D721Med (cell line): ENCODE data around the gene HDDC3.
"Not testable (repeated sequence)": the region's sequence is repeated elsewhere in the genome, so short reads cannot be mapped to it uniquely, and the experiment has no call there.

ENCODE experiments used
- DNase-seq: peaks from one replicate; pipeline ENCODE4 v3.0.0; 2011; ENCODE audit warnings: low spot score; ENCODE audit not compliant: insufficient read length
- FAIRE-seq: peaks from 2 replicates; lab custom pipeline; 2011; peaks lifted over from hg19 to GRCh38; lab: Jason Lieb, UNC
- CTCF ChIP-seq: IDR thresholded peaks from 2 replicates; pipeline ENCODE4 v1.5.1; 2012; ENCODE audit warnings: mild to moderate bottlenecking, control low read depth; ENCODE audit not compliant: insufficient read depth; ENCODE audit errors: missing control alignments

Gene HDDC3

GRCh38 chr15:90902040-90902839 is 30.1 kb downstream of the HDDC3 start:
- peak; percentile 58 for TF ChIP-seq CTCF
- FAIRE-seq (no peak), DNase-seq (peak; percentile 88)

- DNase-seq (no peak), FAIRE-seq (no peak)
- TF ChIP-seq CTCF: no peak
Measured at GRCh38 chr15:90901175-90902039, 30.9 kb downstream of the HDDC3 start.

- not testable (repeated sequence) for FAIRE-seq, DNase-seq
Measured at GRCh38 chr15:90897131-90897655, 35.2 kb downstream of the HDDC3 start.

- FAIRE-seq (peak; percentile 93), DNase-seq (peak; percentile 87)
- TF ChIP-seq CTCF: peak; percentile 38
Measured at GRCh38 chr15:90895571-90896117, 36.7 kb downstream of the HDDC3 start.

GRCh38 chr15:90893175-90894090 is 38.9 kb downstream of the HDDC3 start:
- FAIRE-seq (no peak), DNase-seq (no peak)
- peak; percentile 3 for TF ChIP-seq CTCF

- FAIRE-seq (no peak), DNase-seq (no peak)
- TF ChIP-seq CTCF: no peak
Measured at GRCh38 chr15:90892498-90893174, 39.7 kb downstream of the HDDC3 start.
